ENCODE data around the gene NECAB2.
"Not testable (repeated sequence)": the region's sequence is repeated elsewhere in the genome, so short reads cannot be mapped to it uniquely, and the experiment has no call there.

NECAB2 gene

DNA sequence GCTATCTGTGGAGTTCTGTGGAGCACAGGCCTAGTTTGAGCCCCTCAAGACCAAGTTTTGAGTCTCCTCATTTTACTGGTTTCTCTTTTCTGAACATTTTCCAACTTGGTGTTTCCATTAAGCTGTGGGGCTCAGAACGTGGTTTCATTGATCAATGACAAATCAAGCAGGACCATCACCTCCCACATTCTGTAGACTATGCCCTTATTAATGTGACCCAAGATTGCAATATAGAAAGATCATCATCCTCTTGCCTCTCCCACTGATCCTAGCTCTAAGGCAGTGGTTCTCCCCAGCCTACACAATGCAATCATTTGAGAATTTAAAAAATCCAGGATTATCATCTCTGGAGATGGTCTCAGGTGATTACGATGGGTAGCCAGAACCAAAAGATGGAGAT is 30.8 kb upstream of the NECAB2 start:
- no peak for DNase-seq (ENCODE audit: low spot score)

DNA sequence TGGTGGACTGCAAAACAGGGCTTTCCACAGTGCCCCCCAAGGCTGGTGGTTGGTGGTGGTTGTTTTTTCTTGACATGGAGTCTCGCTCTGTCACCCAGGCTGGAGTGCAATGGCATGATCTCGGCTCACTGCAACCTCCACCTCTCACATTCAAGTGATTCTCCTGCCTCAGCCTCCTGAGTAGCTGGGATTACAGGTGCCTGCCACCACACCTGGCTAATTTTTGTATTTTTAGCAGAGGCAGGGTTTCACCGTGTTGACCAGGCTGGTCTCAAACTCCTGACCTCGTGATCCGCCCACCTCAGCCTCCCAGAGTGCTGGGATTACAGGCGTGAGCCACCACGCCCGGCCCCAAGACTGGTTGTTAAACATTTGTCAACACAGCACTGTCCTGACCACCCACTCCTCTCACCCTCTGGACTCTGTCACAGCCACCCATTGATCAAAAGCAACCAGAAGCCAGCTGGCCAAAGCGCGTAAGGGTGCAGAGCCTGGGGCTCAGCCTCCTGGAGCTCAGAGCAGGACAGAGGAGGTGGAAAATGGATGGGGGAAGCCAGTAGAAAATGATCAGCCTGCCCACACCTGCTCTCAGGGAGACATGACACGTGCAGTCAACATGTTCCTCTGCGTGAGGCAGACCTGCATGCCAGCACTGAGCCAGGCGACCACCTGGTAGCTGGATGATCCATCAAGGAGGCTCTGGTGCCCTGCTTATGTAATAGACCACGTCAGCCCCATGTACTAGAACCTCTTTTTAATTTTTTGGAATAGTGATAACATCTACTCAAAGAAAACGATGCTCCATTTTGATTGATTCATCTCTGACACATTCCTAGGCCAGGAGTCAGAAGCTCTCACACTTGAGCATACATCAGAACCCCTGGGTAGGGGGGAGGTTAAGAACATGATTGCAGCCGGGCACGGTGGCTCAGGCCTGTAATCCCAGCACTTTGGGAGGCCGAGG is 29.8 kb upstream of the NECAB2 start:
- TF ChIP-seq, protein P1, sequence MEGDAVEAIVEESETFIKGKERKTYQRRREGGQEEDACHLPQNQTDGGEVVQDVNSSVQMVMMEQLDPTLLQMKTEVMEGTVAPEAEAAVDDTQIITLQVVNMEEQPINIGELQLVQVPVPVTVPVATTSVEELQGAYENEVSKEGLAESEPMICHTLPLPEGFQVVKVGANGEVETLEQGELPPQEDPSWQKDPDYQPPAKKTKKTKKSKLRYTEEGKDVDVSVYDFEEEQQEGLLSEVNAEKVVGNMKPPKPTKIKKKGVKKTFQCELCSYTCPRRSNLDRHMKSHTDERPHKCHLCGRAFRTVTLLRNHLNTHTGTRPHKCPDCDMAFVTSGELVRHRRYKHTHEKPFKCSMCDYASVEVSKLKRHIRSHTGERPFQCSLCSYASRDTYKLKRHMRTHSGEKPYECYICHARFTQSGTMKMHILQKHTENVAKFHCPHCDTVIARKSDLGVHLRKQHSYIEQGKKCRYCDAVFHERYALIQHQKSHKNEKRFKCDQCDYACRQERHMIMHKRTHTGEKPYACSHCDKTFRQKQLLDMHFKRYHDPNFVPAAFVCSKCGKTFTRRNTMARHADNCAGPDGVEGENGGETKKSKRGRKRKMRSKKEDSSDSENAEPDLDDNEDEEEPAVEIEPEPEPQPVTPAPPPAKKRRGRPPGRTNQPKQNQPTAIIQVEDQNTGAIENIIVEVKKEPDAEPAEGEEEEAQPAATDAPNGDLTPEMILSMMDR (IDR thresholded peaks at IDR 0.05; ENCODE audit: extremely low read depth, missing control alignments): no peak

More for the DNA sequence above, 30.8 kb upstream of the NECAB2 start:
- TF ChIP-seq, protein P1 (IDR thresholded peaks at IDR 0.05; ENCODE audit: extremely low read depth, missing control alignments): no peak

DNA sequence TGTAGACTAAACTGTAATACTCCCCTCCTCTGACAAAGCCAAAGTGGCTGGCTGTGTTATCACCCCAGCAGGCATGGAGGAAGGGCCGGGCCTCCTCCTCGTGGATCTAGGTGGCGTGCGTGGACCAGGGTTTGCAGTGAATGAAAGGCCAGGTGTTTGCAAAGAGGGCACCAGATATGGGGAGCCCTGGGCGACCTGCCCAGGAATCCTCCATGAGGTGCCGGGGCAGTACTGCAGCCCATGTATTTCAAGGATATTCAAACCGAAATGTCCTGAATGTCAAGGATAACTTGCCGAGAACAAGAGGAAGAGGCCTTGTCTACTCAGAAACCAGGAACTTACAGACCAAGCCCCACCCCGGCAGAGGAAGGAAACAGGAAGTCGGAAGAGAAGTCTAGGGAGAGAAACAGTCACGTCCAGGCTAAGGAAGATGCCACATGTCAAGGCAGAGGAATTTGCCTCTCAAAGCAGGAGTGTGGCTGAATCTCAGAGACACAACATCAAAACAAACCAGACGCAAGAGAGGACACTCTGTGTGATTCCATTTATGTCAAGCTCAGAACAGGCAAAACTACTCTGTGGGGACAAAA is 28.7 kb upstream of the NECAB2 start:
- TF ChIP-seq, protein P1 (IDR thresholded peaks at IDR 0.05; ENCODE audit: extremely low read depth, missing control alignments): no peak
- DNase-seq (ENCODE audit: low spot score): no peak

More for the DNA sequence above, 29.8 kb upstream of the NECAB2 start:
- DNase-seq (ENCODE audit: low spot score): no peak

DNA sequence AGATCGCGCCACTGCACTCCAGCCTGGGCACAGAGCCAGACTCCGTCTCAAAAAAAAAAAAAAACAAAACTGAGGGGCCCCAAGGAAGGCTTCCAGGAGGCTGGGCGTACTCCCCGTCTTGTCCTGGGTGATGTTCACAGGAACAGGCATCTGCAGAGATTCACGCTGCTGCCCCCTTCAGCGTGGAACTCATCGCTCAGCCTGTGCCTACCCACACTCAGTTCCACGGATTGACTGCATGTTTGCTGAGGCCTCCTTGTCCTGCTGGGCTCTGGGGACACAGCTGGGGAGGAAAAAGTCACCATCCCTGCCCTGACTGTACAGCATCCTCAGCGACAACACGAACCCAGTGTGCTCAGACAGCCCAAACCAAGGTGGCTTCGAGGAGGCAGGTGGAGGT is 27.9 kb upstream of the NECAB2 start:
- TF ChIP-seq, protein P1 (IDR thresholded peaks at IDR 0.05; ENCODE audit: extremely low read depth, missing control alignments): no peak
- no peak for DNase-seq (ENCODE audit: low spot score)

DNA sequence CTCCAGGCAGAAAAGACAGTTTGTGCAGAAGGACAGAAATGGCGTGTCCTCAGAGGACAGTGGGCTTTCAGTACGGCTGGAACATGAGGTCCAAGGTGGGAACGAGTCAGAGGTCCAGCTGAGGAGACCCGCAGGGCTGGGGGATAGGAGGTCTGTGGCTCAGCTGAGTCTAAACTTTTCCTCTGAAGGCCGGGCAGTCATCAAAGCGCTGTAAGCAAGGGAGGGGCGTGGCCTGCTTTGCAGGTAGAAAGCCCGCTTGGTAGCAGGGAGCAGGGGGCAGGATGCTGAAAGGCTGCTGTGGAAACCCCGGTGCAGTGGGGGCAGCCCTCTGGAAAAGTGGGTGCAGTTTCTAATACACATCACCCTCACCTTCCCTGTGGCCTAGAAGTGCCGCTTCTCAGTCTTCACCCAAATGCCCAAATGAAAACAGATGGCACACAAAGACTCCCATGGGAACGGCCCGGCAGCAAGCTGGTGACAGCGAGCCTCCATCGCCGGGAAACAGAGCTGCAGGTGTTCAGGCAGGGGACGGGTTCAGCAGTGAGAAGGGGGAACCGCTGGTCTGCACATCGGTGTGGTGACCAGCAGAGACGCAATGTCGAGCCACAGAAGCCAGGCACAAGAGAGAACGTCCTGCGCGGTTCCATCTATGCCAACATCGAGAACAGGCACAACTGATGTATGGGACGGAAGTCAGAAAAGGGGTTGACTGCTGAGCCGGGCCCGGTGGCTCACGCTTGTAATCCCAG is 27.2 kb upstream of the NECAB2 start:
- TF ChIP-seq, protein P1 (IDR thresholded peaks at IDR 0.05; ENCODE audit: extremely low read depth, missing control alignments): no peak
- DNase-seq (ENCODE audit: low spot score): no peak

DNA sequence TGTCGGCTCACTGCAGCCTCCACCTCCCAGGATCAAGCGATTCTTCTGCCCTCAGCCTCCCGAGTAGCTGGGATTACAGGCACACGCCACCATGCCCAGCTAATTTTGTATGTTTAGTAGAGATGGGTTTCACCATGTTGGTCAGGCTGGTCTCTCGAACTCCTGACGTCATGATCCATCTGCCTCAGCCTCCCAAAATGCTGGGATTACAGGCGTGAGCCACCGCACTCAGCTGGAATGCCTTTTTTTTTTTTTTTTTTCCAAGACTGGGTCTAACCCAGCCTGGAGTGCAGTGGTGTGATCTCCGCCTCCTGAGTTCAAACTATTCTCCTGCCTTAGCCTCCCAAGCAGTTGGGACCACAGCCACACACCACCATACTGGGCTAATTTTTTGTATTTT is 26.5 kb upstream of the NECAB2 start:
- DNase-seq (ENCODE audit: low spot score): not testable (repeated sequence)

DNA sequence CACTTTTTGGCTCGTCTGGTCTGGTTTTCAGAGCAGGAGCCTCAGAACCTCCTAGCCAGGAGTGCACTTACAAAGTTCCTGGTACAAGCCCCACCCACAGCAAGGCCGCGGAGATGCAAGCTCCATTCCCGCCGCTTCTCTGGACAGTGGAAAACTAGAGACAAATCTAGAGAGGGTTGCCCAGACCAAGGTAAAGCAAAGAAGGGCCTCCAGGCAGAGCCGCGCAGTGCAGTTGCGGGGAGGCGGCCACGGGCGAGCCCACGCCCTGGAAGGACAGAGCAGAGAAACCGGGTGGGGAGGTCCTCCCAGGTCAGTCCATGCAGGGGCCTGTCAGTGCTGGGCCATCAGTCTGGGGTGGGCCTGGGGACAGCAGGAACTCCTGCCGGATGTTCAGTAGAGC is 26.0 kb upstream of the NECAB2 start:
- DNase-seq (ENCODE audit: low spot score): no peak
- TF ChIP-seq, protein P1 (IDR thresholded peaks at IDR 0.05; ENCODE audit: extremely low read depth, missing control alignments): no peak
